NCI-H2107 (cell line): ENCODE measurements around the gene SGCE.
"Not testable (repeated sequence)": the region's sequence is repeated elsewhere in the genome, so short reads cannot be mapped to it uniquely, and the experiment has no call there.

Experiments
- DNase-seq: peaks from one replicate; lab custom pipeline; 2025; lab: John Stamatoyannopoulos, UW

Gene SGCE, protein sequence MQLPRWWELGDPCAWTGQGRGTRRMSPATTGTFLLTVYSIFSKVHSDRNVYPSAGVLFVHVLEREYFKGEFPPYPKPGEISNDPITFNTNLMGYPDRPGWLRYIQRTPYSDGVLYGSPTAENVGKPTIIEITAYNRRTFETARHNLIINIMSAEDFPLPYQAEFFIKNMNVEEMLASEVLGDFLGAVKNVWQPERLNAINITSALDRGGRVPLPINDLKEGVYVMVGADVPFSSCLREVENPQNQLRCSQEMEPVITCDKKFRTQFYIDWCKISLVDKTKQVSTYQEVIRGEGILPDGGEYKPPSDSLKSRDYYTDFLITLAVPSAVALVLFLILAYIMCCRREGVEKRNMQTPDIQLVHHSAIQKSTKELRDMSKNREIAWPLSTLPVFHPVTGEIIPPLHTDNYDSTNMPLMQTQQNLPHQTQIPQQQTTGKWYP

DNA sequence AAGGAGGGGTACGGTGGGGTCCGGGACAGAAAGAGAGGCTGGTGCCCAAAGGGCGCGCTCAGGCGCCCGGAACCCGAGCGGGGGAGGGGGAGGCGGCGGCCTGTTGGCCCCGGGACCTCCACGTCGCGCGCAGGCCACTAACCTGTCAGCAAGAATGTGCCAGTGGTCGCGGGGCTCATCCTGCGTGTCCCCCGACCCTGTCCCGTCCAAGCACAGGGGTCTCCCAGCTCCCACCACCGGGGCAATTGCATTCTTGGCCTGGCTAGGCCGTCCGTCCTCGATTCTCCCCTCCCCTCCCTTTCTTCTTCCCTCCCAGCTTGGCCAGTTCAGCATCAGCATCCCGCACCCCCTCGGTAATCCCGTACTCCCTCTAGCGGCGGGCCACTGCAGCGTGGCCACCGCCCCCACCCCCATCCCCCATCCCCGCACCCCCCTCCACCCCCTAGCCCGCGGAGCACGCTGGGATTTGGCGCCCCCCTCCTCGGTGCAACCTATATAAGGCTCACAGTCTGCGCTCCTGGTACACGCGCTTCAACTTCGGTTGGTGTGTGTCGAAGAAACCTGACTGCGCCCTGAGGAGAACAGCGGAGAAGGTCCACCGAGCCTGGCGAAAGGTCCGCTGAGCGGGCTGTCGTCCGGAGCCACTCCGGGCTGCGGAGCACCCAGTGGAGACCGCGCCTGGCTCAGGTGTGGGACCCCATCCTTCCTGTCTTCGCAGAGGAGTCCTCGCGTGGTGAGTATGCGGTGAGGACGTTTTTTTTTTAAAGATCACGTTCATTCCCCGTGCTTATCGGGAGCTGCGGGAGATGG lies at the start of gene SGCE:
Gene SGCE, minus strand, starts transcription at position 286 of the 810 bp plus-strand sequence. Its CDS starts 35 bp downstream, at position 251.
- peak; percentile 65 for DNase-seq

GRCh38 chr7:94705155-94706021 lies 49.5 kb upstream of the SGCE start:
- not testable (repeated sequence) for DNase-seq

DNA sequence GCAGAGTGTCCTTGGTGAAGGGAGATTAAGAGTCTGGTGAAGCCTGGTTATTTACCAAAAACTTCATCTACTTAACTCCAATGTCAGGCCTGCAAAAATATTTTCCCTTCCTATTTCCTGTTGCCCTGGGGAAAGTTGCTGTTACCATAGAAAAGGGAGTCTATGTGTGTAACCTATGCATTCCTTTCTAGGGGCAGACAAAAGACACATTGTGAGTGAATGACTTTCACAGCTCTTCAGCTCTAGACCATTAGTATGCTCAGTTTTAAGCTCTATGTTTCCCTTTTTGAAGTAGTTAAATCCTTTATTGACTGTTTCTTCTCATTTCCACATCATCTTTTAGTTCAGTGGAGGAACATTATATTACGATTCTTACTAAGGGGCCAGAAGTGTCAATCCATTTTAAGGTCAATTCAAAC lies 45.6 kb upstream of the SGCE start:
- DNase-seq, result no peak

DNA sequence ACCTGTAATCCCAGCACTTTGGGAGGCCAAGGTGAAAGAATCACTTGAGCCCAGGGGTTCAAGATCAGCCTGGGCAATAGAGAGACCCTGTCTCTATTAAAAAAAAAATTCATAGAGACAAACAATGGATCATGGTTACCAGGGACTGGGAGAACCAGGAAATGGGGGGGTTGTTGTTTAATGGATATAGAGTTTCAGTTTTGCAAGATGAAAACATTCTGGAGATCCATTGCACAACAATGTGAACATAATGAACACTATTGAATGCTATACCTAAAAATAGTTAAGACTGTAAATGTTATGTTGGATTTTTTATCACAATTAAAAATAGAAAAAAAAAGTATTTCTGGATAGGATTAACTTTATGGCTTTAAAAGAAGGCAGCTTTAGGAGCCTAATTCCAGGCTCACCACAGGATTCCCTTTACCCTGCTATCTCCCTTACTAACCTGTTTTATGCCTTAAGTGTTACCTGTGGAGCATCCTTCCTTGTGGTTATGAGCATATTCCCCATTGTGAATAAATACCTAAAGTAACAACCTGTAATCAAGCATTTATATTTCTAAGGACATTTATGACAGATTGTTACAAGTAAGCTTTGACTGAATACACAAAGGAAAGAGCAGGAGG lies 45.1 kb upstream of the SGCE start:
- no peak for DNase-seq

- no peak for DNase-seq
These were observed 42.3 kb upstream of the SGCE start for GRCh38 chr7:94698275-94698674.

GRCh38 chr7:94697035-94697974 lies 41.4 kb upstream of the SGCE start:
- DNase-seq, result no peak

- DNase-seq, result no peak
These were observed 31.9 kb upstream of the SGCE start for GRCh38 chr7:94687810-94688209.

- DNase-seq, result no peak
These were observed 31.1 kb upstream of the SGCE start for GRCh38 chr7:94687076-94687475.

DNA sequence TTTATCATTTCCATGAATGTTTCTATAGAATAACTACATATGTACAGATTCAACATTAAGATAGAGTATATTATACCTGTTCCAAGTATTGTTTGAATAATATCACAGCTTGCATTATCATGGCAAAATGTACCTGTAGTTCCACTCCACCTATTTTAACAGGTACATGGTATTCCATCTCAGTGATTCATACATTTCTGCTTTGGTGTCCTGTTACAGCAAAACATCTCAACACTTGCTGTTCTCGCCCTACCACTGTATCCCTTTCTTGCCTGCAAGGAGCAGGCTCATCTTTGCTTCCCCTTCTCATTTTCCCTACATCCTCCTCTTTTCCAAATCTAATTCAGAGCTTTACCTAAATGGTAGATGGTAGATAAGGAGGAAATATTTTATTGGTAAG lies 27.1 kb upstream of the SGCE start:
- no peak for DNase-seq

GRCh38 chr7:94679358-94679757 lies 23.4 kb upstream of the SGCE start:
- no peak for DNase-seq

GRCh38 chr7:94676431-94676830 lies 20.5 kb upstream of the SGCE start:
- DNase-seq, result no peak

DNA sequence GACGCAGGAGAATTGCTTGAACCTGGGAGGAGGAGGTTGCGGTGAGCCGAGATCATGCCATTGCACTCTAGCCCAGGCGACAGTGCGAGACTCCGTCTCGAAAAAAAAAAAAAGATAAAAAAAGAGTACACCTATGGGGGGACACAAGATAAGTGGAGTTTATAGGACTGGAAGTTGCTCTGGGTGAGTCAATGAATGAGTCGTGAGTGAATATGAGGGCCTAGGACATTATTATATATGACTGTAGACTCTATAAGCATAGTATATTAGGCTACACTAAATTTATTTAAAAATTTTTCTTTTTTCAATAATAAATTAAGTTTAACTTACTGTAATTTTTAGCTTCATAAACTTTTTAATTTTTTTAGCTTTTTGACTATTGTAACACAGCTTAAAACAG lies 19.4 kb upstream of the SGCE start:
- no peak for DNase-seq

- DNase-seq, result no peak
These were observed 15.7 kb upstream of the SGCE start for GRCh38 chr7:94671444-94672235.

DNA sequence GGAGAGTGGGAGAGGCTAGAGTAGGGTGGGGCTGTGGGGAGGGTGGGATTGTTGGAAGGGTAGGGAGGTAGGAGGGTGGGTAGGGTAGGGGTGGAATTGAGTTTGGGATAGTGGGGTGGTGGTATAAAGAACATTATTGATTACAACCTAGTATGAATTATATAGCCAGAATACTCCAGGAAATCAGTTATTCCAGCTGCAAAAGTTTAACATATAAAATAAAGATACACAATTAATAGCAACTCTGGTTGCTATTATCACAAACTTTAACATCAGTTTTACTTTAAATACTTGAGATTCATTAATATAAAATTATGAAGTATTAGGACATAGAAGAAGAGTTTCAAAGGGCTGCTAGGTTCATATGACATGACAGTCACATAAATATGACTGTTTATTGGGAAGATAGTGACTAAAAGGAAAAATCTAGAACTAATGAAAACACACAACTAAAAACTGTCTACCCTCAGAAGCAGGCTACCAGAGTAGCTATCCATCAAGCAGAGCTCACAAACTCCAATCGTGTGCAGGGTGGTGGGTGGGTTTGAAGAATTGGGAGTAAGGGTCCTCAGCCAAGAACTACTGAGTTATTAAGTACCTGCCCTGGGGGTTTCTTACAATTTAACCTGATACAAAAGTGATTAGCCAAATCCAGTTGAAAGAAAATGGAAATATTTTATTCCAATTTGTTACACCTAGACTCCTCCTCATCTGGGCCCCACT lies 14.0 kb upstream of the SGCE start:
- DNase-seq, result no peak

DNA sequence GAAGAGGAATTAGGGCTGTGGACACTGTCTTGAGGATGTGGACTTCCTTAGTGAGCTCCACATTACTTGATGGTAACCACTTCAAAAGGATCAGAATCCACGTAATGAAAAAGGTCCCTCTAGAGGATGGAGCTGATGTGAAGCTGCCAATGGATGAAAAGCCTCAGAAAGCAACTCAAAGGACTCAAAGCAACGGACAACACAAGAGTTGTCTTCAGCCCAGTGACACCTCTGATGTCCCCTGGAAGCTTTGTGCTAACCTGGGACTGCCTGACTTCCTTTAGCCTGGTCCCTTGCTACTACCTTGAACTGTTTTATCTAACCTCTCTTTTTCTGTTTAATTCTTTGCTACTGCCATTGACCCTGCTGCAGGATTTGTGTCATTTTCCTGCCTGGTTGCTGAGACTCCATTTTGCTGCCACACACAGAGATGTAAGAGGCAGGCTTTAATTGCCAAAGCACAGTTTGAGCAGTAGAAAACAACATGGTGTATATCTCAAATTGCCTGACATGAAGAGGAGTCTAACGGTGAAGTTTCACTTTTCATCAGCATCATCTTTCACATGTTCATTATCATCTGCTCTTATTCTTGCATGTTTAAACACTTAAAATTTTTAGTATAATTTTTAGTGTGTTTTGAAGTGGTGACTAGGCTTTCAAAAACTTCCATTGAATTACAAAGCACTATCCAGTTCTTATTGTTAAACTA lies 11.1 kb upstream of the SGCE start:
- no peak for DNase-seq

DNA sequence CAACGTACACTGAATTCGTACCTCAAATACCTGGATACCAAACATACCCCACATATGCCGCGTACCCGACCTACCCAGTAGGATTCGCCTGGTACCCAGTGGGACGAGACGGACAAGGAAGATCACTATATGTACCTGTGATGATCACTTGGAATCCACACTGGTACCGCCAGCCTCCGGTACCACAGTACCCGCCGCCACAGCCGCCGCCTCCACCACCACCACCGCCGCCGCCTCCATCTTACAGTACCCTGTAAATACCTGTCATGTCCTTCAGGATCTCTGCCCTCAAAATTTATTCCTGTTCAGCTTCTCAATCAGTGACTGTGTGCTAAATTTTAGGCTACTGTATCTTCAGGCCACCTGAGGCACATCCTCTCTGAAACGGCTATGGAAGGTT lies 9.5 kb upstream of the SGCE start:
- DNase-seq, result no peak

- no peak for DNase-seq
These were observed 8.1 kb upstream of the SGCE start for GRCh38 chr7:94664023-94664422.

DNA sequence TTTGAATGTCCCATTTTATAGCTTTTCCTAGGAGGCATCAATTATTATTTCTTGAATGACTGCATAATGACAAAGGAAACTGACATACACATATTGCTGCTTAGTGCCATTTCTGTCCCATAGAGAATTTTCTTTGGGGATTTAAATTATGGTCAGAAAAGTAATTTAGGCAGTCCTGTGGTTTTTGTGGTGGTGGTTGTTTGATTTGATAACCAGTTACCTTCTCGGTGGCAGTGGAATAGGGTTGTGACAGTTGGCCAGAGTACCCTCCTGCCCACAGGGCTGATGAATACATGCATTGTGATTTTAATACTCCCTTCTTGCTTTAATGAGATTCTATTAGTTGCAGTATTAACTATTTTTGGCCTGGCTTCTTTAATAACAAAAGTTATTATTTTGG lies 6.6 kb upstream of the SGCE start:
- no peak for DNase-seq
